NCI-H1694 treated with DMSO at 0.1 percent for 48 hours (cell line): ENCODE data around the gene MEX3B.
"Not testable (repeated sequence)": the region's sequence is repeated elsewhere in the genome, so short reads cannot be mapped to it uniquely, and the experiment has no call there.

Source experiments
- DNase-seq: peaks from one replicate; lab custom pipeline; 2025; lab: John Stamatoyannopoulos, UW

Gene MEX3B

DNA sequence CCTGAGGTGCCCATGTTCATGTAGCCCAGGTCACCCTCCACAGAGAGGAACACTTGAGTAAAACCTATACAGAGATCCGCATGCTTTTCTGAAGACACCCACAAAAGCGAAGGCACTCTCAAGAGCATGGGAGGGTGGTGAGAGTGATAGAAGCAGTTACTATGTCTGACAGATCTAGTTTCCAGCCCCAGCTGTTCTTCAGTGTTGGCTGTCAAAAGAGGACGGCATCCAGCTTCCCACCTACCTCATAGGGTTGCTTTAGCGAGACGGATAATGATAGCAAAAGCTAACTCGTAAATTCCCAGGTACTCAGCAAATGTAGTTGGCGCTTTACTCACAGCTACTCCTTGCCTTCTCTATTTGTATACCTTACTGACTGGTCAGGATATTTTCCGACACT is 3.0 kb upstream of the MEX3B start:
- DNase-seq = no peak

GRCh38 chr15:82047453-82048400 is 1.9 kb upstream of the MEX3B start:
- no peak for DNase-seq

DNA sequence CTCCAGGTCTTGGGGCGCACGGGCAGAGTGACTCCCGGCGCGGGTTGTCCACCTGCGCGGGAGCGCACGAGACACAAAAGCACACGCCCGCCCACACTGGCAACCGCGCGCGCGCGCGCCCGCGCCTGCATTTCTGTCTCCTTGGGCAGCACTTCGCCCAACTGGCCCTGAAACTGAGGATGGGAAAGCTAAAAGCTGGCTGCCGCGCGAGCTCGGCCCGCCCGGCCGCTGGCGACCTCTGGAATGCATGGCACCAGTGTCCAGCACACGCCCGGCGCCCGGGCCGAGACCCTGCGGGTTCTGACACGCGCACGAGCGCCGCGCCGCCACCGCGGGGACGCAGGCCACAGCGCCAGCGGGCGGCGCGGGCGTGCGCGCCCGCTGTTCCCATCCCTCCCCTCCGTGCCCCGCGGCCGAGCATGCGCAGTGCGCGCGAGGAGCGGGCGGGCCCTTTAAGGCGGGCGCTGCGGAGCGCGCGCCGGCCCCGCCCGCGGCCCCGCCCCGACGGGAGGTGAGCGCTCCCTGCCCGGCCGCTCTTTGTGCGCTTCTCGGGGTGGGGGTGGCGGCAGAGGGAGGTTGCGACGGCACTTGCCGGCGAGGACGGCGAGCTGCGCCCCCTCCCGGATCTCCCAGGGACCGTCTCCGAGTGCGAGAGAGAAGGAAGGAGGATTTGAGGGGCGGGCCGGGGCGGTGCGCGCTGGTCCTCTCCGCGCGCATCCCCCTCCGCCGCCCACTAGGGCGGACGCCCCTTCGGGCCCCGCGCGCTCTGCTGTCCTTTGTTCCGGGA is 1.0 kb upstream of the MEX3B start:
- DNase-seq = peak; percentile 84

GRCh38 chr15:82045179-82045891 is 483 bp downstream of the MEX3B start:
- no peak for DNase-seq

- DNase-seq = peak; percentile 34
Observed at GRCh38 chr15:82044373-82045178, 1.2 kb downstream of the MEX3B start.

- DNase-seq = no peak
Observed at GRCh38 chr15:82043796-82044372, 1.9 kb downstream of the MEX3B start.

- peak; percentile 4 for DNase-seq
Observed at GRCh38 chr15:82043130-82043673, 2.6 kb downstream of the MEX3B start.

GRCh38 chr15:82040862-82041261 is 5.0 kb downstream of the MEX3B start:
- peak; percentile 32 for DNase-seq

GRCh38 chr15:82040390-82040789 is 5.4 kb downstream of the MEX3B start:
- no peak for DNase-seq

- DNase-seq = no peak
Observed at GRCh38 chr15:82039871-82040270, 5.9 kb downstream of the MEX3B start.

GRCh38 chr15:82036461-82036860 is 9.4 kb downstream of the MEX3B start:
- no peak for DNase-seq

GRCh38 chr15:82031871-82032270 is 13.9 kb downstream of the MEX3B start:
- no peak for DNase-seq

DNA sequence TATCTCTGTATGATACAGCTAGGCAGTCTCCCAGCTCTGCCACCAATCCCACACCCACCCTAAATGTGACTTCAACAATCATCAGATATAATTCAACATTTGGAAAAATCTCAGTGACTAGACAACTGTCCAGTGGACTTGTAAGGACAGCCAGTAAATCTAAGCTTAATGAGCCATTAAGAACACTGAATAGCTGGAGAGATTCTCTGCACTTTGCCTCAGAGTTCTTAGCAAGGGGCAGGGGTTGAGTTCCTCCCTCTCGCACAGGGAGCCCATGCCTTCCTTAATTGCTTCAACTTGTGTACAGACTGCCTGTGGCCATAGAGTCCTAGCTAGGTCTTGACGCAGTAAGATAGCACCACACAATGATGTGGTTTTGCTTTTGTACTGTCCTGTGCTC is 15.6 kb downstream of the MEX3B start:
- no peak for DNase-seq

DNA sequence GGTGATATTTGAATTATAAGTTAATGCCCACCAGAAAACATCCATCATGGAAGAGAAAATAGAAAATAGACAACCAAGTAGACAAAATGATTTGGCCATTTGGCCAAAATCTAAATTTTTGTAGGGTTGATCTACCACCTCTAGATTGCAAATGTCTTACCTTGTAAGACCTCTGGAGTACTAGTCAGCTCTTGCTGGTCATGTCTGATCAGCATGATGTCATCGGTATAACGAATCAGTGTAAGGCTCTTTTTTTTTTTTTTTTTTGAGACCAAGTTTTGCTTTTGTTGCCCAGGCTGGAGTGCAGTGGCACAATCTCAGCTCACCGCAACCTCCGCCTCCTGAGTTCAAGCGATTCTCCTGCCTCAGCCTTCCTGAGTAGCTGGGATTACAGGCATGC is 17.7 kb downstream of the MEX3B start:
- DNase-seq = not testable (repeated sequence)

- DNase-seq = peak; percentile 76
Observed at GRCh38 chr15:82021992-82022391, 23.8 kb downstream of the MEX3B start.

GRCh38 chr15:82020625-82021394 is 25.0 kb downstream of the MEX3B start:
- peak; percentile 21 for DNase-seq

DNA sequence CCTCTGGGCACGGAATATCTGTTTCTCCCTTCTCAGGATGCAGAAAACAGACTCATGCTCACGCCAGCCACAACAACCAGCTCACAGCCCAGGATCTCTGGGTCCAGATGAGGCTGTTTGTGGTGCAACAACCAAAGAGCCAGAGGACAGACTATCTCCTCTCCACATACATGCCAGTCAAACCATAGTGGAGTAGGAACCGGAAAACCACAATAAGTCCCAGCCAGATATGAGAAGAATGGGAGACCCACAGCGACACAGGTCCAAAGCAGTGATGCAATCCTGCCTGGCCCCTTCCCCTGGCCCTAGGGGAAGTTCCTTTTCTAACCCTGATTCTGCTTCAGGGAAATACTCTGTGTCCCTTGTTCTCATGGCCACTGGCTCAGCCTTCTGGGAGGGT is 27.6 kb downstream of the MEX3B start:
- no peak for DNase-seq

DNA sequence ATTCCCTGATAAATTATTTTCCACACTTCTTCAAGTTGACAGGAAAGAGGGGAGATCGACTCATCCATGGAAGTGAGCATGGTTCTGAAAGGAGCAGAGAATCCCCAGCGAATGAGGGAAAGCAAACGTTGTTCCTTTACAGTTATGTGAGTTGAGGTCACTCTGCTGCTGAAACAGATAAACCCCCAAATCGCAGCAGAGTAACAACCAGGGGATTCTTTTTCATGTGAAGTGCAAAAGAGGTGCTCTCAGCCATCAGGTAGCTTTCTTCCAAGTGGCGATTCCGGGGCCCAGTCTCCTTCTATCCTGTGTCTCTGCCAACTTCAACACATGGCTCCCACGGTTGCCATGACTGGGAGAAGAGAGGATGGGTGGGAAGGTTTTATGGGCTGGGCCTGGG is 28.2 kb downstream of the MEX3B start:
- no peak for DNase-seq

DNA sequence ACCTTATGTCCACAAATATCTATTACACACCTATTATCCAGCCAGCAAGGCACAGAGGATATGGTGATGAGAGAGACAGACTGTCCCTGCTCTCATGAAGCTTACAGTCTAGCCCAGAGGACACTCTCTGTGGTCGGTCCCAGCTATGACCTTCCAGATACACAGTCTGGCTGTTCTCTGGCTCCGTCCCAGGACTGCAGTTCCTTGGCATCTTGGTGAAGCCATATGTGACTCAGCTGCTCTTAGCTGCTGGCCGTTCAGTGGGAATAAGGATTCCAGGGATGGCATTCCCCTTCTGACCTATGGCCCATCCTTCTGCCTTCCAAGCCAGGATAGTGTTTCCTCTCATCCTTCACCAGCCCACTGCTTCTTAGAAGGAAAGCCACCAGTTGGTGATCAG is 30.8 kb downstream of the MEX3B start:
- no peak for DNase-seq

- DNase-seq = no peak
Observed at GRCh38 chr15:82012908-82013307, 32.9 kb downstream of the MEX3B start.
